IPS-NIHi11 (cell line): Measurements from ENCODE around the gene TMEM129.

Experiments used
- DNase-seq: peaks from one replicate; pipeline ENCODE4 v3.0.0; 2012; ENCODE audit warnings: mixed read lengths, low spot score

Gene TMEM129

DNA sequence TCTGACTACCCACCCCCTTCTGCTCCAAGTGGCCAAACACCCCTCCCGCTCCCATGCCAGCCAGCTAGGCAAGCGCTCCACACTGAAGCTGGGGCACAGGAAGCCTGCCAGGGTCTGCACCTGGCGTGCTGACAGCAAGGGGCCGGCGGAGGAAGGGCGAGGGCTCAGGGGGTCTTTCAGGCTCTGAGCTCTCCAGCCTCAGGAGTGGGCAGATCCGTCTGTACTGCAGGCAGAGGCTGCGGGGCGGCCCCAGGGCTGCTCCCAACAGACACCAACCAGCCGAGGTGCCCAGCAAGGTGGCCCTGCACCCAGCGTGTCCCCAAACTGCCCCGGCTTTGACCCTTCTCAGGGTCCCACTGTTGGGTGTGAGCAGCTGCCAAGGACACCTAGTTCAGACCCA, 51.9 kb downstream of the TMEM129 start:
- no peak for DNase-seq

DNA sequence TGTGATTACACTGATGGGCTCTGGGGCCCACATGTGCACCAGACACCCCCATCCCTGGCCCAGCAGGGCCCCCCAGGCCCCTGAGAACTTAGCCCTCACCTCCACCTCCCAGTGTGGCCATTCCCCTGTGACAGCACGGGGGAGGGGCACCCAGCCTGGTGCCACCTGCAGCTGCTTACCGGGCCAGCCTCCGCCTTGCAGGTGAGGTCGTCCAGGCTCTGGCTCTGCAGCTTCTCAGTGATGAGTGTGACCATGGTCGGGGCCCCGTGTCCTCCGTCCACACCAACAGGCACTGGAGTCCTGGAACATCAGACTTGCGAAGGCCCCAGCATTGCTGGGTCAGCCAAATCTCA, 52.7 kb downstream of the TMEM129 start:
- DNase-seq = no peak

DNA sequence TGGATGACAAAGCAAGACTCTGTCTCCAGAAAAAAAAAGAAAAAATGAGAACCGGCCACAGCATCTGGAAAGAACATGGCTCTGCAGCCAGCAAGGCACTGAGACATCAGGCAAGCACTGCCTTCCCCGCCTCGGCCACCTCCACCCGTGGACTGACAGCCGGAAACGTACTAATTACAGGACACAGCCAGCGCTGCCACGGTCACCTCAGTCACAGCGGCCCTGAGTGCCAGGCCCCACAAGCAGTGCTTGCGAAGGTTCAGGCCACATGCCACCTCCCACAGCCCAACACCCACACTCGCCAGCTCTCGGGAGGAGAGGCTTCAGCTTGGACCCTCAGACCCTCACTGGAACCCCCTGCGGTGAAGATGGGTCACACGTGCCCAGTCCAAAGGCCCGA, 53.9 kb downstream of the TMEM129 start:
- DNase-seq = no peak

DNA sequence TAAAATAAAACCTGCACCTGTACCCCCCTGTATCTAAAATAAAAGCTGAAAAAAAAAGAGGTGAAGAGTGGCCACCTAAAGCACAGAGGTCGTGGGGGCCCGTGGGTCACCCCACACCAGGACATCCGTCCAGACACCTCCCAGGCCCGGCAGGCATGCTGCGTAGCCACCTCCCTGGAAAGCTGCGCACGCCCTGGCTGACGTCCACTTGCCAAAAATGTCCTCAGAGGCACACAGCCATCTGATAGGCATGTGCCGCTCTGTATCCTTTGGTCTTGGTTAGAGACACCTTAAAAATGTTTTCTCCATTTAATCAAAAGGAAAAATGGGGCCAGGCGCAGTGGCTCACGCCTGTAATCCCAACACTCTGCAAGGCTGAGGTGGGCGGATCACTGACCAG, 54.7 kb downstream of the TMEM129 start:
- DNase-seq = no peak
